Bone marrow (tissue), 2 donors: Measurements from ENCODE around the gene OR5A2.
"Not testable (repeated sequence)": the region's sequence is repeated elsewhere in the genome, so short reads cannot be mapped to it uniquely, and the experiment has no call there.

Experiments used
- DNase-seq, 2 donors: peaks; one replicate each; lab custom pipeline; 2025; lab: John Stamatoyannopoulos, UW

The OR5A2 gene

GRCh38 chr11:59426361-59427067 lies at the start of gene OR5A2:
Gene OR5A2, minus strand, starts transcription at chr11:59426413. Its CDS starts 3,460 bp downstream, at chr11:59422953.
- no peak for DNase-seq

GRCh38 chr11:59475176-59475575 lies 49.0 kb upstream of the OR5A2 start:
- DNase-seq = no peak

- DNase-seq = no peak
These were observed 46.8 kb upstream of the OR5A2 start, which contains the start of gene OR4D10 for GRCh38 chr11:59473015-59473414. Gene OR4D10, plus strand, starts transcription at chr11:59473315. Its CDS starts 4,115 bp downstream, at chr11:59477430.

- DNase-seq = no peak
These were observed 37.0 kb upstream of the OR5A2 start for GRCh38 chr11:59463190-59463641.

- DNase-seq = no peak
These were observed 33.7 kb upstream of the OR5A2 start for GRCh38 chr11:59459916-59460315.

GRCh38 chr11:59456661-59457060 lies 30.4 kb upstream of the OR5A2 start, which contains the start of gene OR4D6:
Gene OR4D6, plus strand, starts transcription at chr11:59456961. Its CDS starts 0 bp downstream, at chr11:59456961.
- DNase-seq = no peak

- no peak for DNase-seq
These were observed 22.3 kb upstream of the OR5A2 start for GRCh38 chr11:59448484-59448883.

- DNase-seq = not testable (repeated sequence)
These were observed 19.4 kb upstream of the OR5A2 start for GRCh38 chr11:59445624-59446023.

- DNase-seq = no peak
These were observed 11.6 kb upstream of the OR5A2 start for GRCh38 chr11:59437770-59438169.

GRCh38 chr11:59436169-59436568 lies 10.0 kb upstream of the OR5A2 start, which contains the start of gene OR5A1:
Gene OR5A1, plus strand, starts transcription at chr11:59436469. Its CDS starts 6,700 bp downstream, at chr11:59443169.
- no peak for DNase-seq

GRCh38 chr11:59429924-59430516 lies 3.8 kb upstream of the OR5A2 start:
- DNase-seq = peak in 1 of 2 donors; percentile 43

GRCh38 chr11:59427068-59427382 lies 812 bp upstream of the OR5A2 start:
- DNase-seq = no peak

- no peak for DNase-seq
These were observed 1.1 kb downstream of the OR5A2 start for GRCh38 chr11:59425131-59425530.

GRCh38 chr11:59423835-59424234 lies 2.4 kb downstream of the OR5A2 start:
- no peak for DNase-seq

GRCh38 chr11:59418156-59418555 lies 8.1 kb downstream of the OR5A2 start:
- DNase-seq = no peak

GRCh38 chr11:59417023-59417422 lies 9.2 kb downstream of the OR5A2 start:
- DNase-seq = no peak

- DNase-seq = no peak
These were observed 9.6 kb downstream of the OR5A2 start for GRCh38 chr11:59416613-59417012.

GRCh38 chr11:59415111-59415510 lies 11.1 kb downstream of the OR5A2 start:
- no peak for DNase-seq

GRCh38 chr11:59413646-59414045 lies 12.6 kb downstream of the OR5A2 start:
- peak in 1 of 2 donors; percentile 66 for DNase-seq

GRCh38 chr11:59403546-59403945 lies 22.7 kb downstream of the OR5A2 start:
- DNase-seq = no peak

- no peak for DNase-seq
These were observed 25.0 kb downstream of the OR5A2 start for GRCh38 chr11:59401262-59401552.

- no peak for DNase-seq
These were observed 25.6 kb downstream of the OR5A2 start for GRCh38 chr11:59400461-59401261.

GRCh38 chr11:59394186-59394585 lies 32.0 kb downstream of the OR5A2 start:
- DNase-seq = no peak
